Glomerular endothelial cell (primary cell): ENCODE measurements around the gene DKK3. TPM values are rescaled to one million over a fixed set of nuclear protein-coding genes. Genes with fewer than 3 reads are reported as not detected.

Experiments used
- DNase-seq: peaks from one replicate; pipeline ENCODE4 v3.0.0-alpha.2; 2011; ENCODE audit warnings: low read depth, low spot score; ENCODE audit errors: extremely low read depth
- total RNA-seq: library from RNA; depleted of rRNA; stranded (reverse); fragments of >200 nt; gene quantifications from 2 replicates; pipeline ENCODE4 v1.2.3, GENCODE V29; 2015

The DKK3 gene
- total RNA-seq, 1 donor from 2014 or later: 1,099 TPM

GRCh38 chr11:11983427-11983826 is 25.0 kb downstream of the DKK3 start:
- no peak for DNase-seq

- DNase-seq: no peak
Measured at GRCh38 chr11:11982975-11983374, 25.5 kb downstream of the DKK3 start.

GRCh38 chr11:11982461-11982860 is 26.0 kb downstream of the DKK3 start:
- DNase-seq: no peak

GRCh38 chr11:11981840-11982239 is 26.6 kb downstream of the DKK3 start:
- DNase-seq: no peak

GRCh38 chr11:11981364-11981763 is 27.1 kb downstream of the DKK3 start:
- no peak for DNase-seq

GRCh38 chr11:11980841-11981308 is 27.6 kb downstream of the DKK3 start:
- no peak for DNase-seq

- no peak for DNase-seq
Measured at GRCh38 chr11:11980200-11980599, 28.2 kb downstream of the DKK3 start.

- DNase-seq: no peak
Measured at GRCh38 chr11:11979488-11980117, 28.8 kb downstream of the DKK3 start.

GRCh38 chr11:11978792-11979487 is 29.5 kb downstream of the DKK3 start:
- DNase-seq: peak; percentile 80

GRCh38 chr11:11978098-11978637 is 30.3 kb downstream of the DKK3 start:
- DNase-seq: no peak

GRCh38 chr11:11977206-11977938 is 31.1 kb downstream of the DKK3 start:
- DNase-seq: no peak

GRCh38 chr11:11976481-11977127 is 31.8 kb downstream of the DKK3 start:
- DNase-seq: no peak

GRCh38 chr11:11975201-11976092 is 33.0 kb downstream of the DKK3 start:
- no peak for DNase-seq

- no peak for DNase-seq
Measured at GRCh38 chr11:11973866-11974265, 34.6 kb downstream of the DKK3 start.

GRCh38 chr11:11973361-11973800 is 35.0 kb downstream of the DKK3 start:
- no peak for DNase-seq

GRCh38 chr11:11972730-11973341 is 35.6 kb downstream of the DKK3 start:
- no peak for DNase-seq

GRCh38 chr11:11971906-11972547 is 36.4 kb downstream of the DKK3 start:
- no peak for DNase-seq

- DNase-seq: no peak
Measured at GRCh38 chr11:11970556-11970955, 37.9 kb downstream of the DKK3 start.
